ENCODE data around the gene RBMS3. TPM values are rescaled to one million over a fixed set of nuclear protein-coding genes. Genes with fewer than 3 reads are reported as not detected.

Gene RBMS3
- total and polyA plus RNA-seq, 2 experiments from 2014 or later, result 3.2 to 7.4 TPM

- no peaks in the 10 kb centered on the region for H3K9me3 Mint-ChIP-seq
- peak overlapping the region; percentile 1; the same call in 1 of the 2 replicates for H3K27ac Mint-ChIP-seq
- Histone ChIP-seq H3K27ac (ENCODE audit: low read depth) (no peak overlapping the region), H3K36me3 (ENCODE audit: insufficient read depth) (no peaks in the 10 kb centered on the region), H3K79me2 (replicated peaks; ENCODE audit: insufficient read depth) (no peaks in the 10 kb centered on the region), H3K9me2 (ENCODE audit: insufficient read depth) (no peaks in the 10 kb centered on the region), H3K4me1 (ENCODE audit: insufficient read depth) (peaks cover 24% of the 10 kb centered on the region), H3K4me3 (no peak overlapping the region), H2AFZ (no peak overlapping the region), H3K27me3 (ENCODE audit: insufficient read depth) (no peaks in the 10 kb centered on the region), H3F3A (replicated peaks; ENCODE audit: low read depth) (no peaks in the 10 kb centered on the region), H4K20me1 (replicated peaks; ENCODE audit: insufficient read depth) (no peaks in the 10 kb centered on the region), H3K4me2 (no peak overlapping the region)
- no peak for ATAC-seq
- peaks cover 38% of the 10 kb centered on the region for H3K4me1 Mint-ChIP-seq
- peaks cover 3% of the 10 kb centered on the region for H3K27me3 Mint-ChIP-seq (ENCODE audit: insufficient read depth, low read depth, poor library complexity)
- no peak for TF ChIP-seq ZNF462 (CRISPR knock-in tag; IDR thresholded peaks at IDR 0.05)
- no peak for TF ChIP-seq NANOG (IDR thresholded peaks at IDR 0.05; ENCODE audit: borderline replicate concordance)
- TF ChIP-seq ZNF331 (CRISPR knock-in tag; IDR thresholded peaks at IDR 0.05; ENCODE audit: low read depth), result no peak
- no peak for TF ChIP-seq CREB1 (CRISPR knock-in tag; IDR thresholded peaks at IDR 0.05; ENCODE audit: low read depth)
- TF ChIP-seq, protein P1, sequence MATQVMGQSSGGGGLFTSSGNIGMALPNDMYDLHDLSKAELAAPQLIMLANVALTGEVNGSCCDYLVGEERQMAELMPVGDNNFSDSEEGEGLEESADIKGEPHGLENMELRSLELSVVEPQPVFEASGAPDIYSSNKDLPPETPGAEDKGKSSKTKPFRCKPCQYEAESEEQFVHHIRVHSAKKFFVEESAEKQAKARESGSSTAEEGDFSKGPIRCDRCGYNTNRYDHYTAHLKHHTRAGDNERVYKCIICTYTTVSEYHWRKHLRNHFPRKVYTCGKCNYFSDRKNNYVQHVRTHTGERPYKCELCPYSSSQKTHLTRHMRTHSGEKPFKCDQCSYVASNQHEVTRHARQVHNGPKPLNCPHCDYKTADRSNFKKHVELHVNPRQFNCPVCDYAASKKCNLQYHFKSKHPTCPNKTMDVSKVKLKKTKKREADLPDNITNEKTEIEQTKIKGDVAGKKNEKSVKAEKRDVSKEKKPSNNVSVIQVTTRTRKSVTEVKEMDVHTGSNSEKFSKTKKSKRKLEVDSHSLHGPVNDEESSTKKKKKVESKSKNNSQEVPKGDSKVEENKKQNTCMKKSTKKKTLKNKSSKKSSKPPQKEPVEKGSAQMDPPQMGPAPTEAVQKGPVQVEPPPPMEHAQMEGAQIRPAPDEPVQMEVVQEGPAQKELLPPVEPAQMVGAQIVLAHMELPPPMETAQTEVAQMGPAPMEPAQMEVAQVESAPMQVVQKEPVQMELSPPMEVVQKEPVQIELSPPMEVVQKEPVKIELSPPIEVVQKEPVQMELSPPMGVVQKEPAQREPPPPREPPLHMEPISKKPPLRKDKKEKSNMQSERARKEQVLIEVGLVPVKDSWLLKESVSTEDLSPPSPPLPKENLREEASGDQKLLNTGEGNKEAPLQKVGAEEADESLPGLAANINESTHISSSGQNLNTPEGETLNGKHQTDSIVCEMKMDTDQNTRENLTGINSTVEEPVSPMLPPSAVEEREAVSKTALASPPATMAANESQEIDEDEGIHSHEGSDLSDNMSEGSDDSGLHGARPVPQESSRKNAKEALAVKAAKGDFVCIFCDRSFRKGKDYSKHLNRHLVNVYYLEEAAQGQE (IDR thresholded peaks at IDR 0.05; ENCODE audit: unreplicated experiment), result no peak
- TF ChIP-seq EZH2phosphoT487 (IDR thresholded peaks at IDR 0.05; ENCODE audit: unreplicated experiment), result no peak
- no peak for TF ChIP-seq CTCF (conservative IDR thresholded peaks at IDR 0.05; ENCODE audit: low read depth in 2 of 2)
- no peak for TF ChIP-seq STAT1 (IDR thresholded peaks at IDR 0.05; ENCODE audit: unreplicated experiment)
- no peak for DNase-seq (ENCODE audit: low spot score)
- no peaks in the 10 kb centered on the region for H3K36me3 Mint-ChIP-seq (ENCODE audit: low read depth)
- no peak overlapping the region for H3K4me3 Mint-ChIP-seq
Measured at GRCh38 chr3:29332195-29332637, 51.3 kb downstream of the RBMS3 start.
